Fibroblast of lung (primary cell): ENCODE measurements around the gene IGFALS. TPM values are rescaled to one million over a fixed set of nuclear protein-coding genes. Genes with fewer than 3 reads are reported as not detected.

Source experiments
- DNase-seq, 2 donors: peaks; one replicate each; pipeline versions ENCODE4 v3.0.0 to v3.0.0-alpha.2; 2010; ENCODE audit warnings: low read depth in 2 of 2
- H2AFZ ChIP-seq: 2 replicates; pipeline ENCODE4 v1.5.1; 2012; ENCODE audit warnings: low read length, control low read depth, inconsistent platforms
- H3K27ac ChIP-seq: 2 replicates; pipeline ENCODE4 v1.5.1; 2011; ENCODE audit warnings: low read length, control low read depth; ENCODE audit not compliant: insufficient read depth
- H3K27me3 ChIP-seq: 2 replicates; pipeline ENCODE4 v1.5.1; 2011; ENCODE audit warnings: mild to moderate bottlenecking, low read length; ENCODE audit not compliant: control insufficient read depth, insufficient read depth
- H3K36me3 ChIP-seq: 2 replicates; pipeline ENCODE4 v1.5.1; 2011; ENCODE audit warnings: low read length; ENCODE audit not compliant: control insufficient read depth, insufficient read depth
- H3K4me1 ChIP-seq: 2 replicates; pipeline ENCODE4 v1.5.1; 2011; ENCODE audit warnings: low read length; ENCODE audit not compliant: control insufficient read depth, insufficient read depth; ENCODE audit errors: extremely low read depth
- H3K4me2 ChIP-seq: 2 replicates; pipeline ENCODE4 v1.5.1; 2011; ENCODE audit warnings: low read length, control low read depth; ENCODE audit not compliant: insufficient read depth; ENCODE audit errors: extremely low read depth
- H3K4me3 ChIP-seq, 4 experiments: fragments of 200-600 bp in 1 of 4; sonication (generic) in 1 of 4; replicated peaks in 1 of 4; 2 replicates each; pipeline ENCODE4 v1.5.1; 2011 to 2016; ENCODE audit warnings: low read length in 4 of 4, low read depth in 3 of 4, mild to moderate bottlenecking in 3 of 4, control low read depth in 2 of 4, inconsistent platforms in 1 of 4, mixed read lengths in 1 of 4; ENCODE audit not compliant: insufficient read depth in 1 of 4; ENCODE audit errors: control extremely low read depth in 1 of 4
- H3K79me2 ChIP-seq: 2 replicates; pipeline ENCODE4 v1.5.1; 2012; ENCODE audit warnings: mild to moderate bottlenecking, low read length, inconsistent platforms; ENCODE audit not compliant: control insufficient read depth, insufficient read depth
- H3K9ac ChIP-seq: 2 replicates; pipeline ENCODE4 v1.5.1; 2011; ENCODE audit warnings: mild to moderate bottlenecking, low read length, control low read depth; ENCODE audit not compliant: insufficient read depth
- H3K9me3 ChIP-seq: 2 replicates; pipeline ENCODE4 v1.5.1; 2012; ENCODE audit warnings: low read depth, low read length; ENCODE audit not compliant: control insufficient read depth, insufficient read depth
- H4K20me1 ChIP-seq: 2 replicates; pipeline ENCODE4 v1.5.1; 2011; ENCODE audit warnings: low read length; ENCODE audit not compliant: control insufficient read depth, insufficient read depth; ENCODE audit errors: extremely low read depth
- CTCF ChIP-seq, 2 donors: IDR thresholded peaks in 1 of 2; conservative IDR thresholded peaks in 1 of 2; 1 replicate in 1 of 2; 2 replicates in 1 of 2; pipeline ENCODE4 v1.5.1; 2011 to 2012; ENCODE audit warnings: low read length in 2 of 2, control low read depth in 1 of 2, inconsistent platforms in 1 of 2, low read depth in 1 of 2, mild to moderate bottlenecking in 1 of 2
- EZH2 ChIP-seq: IDR thresholded peaks from 2 replicates; pipeline ENCODE4 v1.5.1; 2012; ENCODE audit warnings: low read length, control low read depth, mild to moderate bottlenecking; ENCODE audit errors: missing control alignments
- polyA plus RNA-seq, 2 donors: library from polyadenylated mRNA; depleted of rRNA in 1 of 2; stranded (reverse) in 1 of 2; unstranded in 1 of 2; fragments of >200 nt; gene quantifications; 2 replicates each; pipeline ENCODE4 v1.2.1, GENCODE V29; 2011 to 2012; ENCODE audit warnings: missing spikeins in 1 of 2
- total RNA-seq: library from RNA; depleted of rRNA; stranded (reverse); fragments of >200 nt; gene quantifications from 2 replicates; pipeline ENCODE4 v1.2.1, GENCODE V29; 2014

Gene IGFALS
- total and polyA plus RNA-seq, 2 donors (not counting 1 experiment from before 2014, with no cell fraction given): not detected

- no peak overlapping the region for H2AFZ ChIP-seq
- H3K9ac ChIP-seq: no peak overlapping the region
- H3K9me3 ChIP-seq: no peaks in the 10 kb centered on the region
- H3K4me1 ChIP-seq: peaks cover 13% of the 10 kb centered on the region
- H3K4me2 ChIP-seq: no peak overlapping the region
- H4K20me1 ChIP-seq: no peaks in the 10 kb centered on the region
- H3K4me3 ChIP-seq: no peak overlapping the region
- no peak for DNase-seq
- H3K79me2 ChIP-seq: peaks cover 32% of the 10 kb centered on the region
- H3K27me3 ChIP-seq: no peaks in the 10 kb centered on the region
- TF ChIP-seq EZH2 (no peak), CTCF (conservative IDR thresholded peaks at IDR 0.05 in 1 of 2, IDR thresholded peaks at IDR 0.05 in 1 of 2; ENCODE audit: low read depth in 1 of 2, low read length in 2 of 2) (no peak)
- peaks cover 22% of the 10 kb centered on the region for H3K36me3 ChIP-seq
- H3K27ac ChIP-seq: no peak overlapping the region
These were observed 16.9 kb downstream of the IGFALS start for GRCh38 chr16:1776672-1776955.

- H3K36me3 ChIP-seq: peaks cover 22% of the 10 kb centered on the region
- no peak overlapping the region for H3K27ac ChIP-seq
- peaks cover 31% of the 10 kb centered on the region for H3K79me2 ChIP-seq
- no peak overlapping the region for H3K4me3 ChIP-seq
- no peaks in the 10 kb centered on the region for H3K27me3 ChIP-seq
- TF ChIP-seq CTCF (conservative IDR thresholded peaks at IDR 0.05 in 1 of 2, IDR thresholded peaks at IDR 0.05 in 1 of 2; ENCODE audit: low read depth in 1 of 2, low read length in 2 of 2): no peak
- no peak for TF ChIP-seq EZH2
- no peak overlapping the region for H2AFZ ChIP-seq
- H3K4me1 ChIP-seq: peaks cover 13% of the 10 kb centered on the region
- DNase-seq: no peak
- no peaks in the 10 kb centered on the region for H4K20me1 ChIP-seq
- no peaks in the 10 kb centered on the region for H3K9me3 ChIP-seq
- no peak overlapping the region for H3K4me2 ChIP-seq
- no peak overlapping the region for H3K9ac ChIP-seq
These were observed 17.4 kb downstream of the IGFALS start for GRCh38 chr16:1775846-1776671.

GRCh38 chr16:1775006-1775845 lies 18.3 kb downstream of the IGFALS start:
- Histone ChIP-seq H3K4me2 (no peak overlapping the region), H4K20me1 (no peaks in the 10 kb centered on the region), H3K4me3 (peak overlapping the region in 1 of 4 experiments; percentile 7), H3K79me2 (peaks cover 31% of the 10 kb centered on the region), H3K4me1 (peaks cover 18% of the 10 kb centered on the region), H3K9ac (no peak overlapping the region), H3K9me3 (no peaks in the 10 kb centered on the region), H3K27me3 (no peaks in the 10 kb centered on the region), H2AFZ (no peak overlapping the region), H3K36me3 (peaks cover 21% of the 10 kb centered on the region), H3K27ac (no peak overlapping the region)
- no peak for DNase-seq
- TF ChIP-seq CTCF (conservative IDR thresholded peaks at IDR 0.05 in 1 of 2, IDR thresholded peaks at IDR 0.05 in 1 of 2; ENCODE audit: low read depth in 1 of 2, low read length in 2 of 2): no peak
- no peak for TF ChIP-seq EZH2
